Endothelial cell of umbilical vein (primary cell): ENCODE data around the gene FMN1.

Experiments used
- CTCF ChIP-seq, 2 donors: IDR thresholded peaks; 1 replicate in 1 of 2; 2 replicates in 1 of 2; pipeline ENCODE4 v1.5.1; 2011; ENCODE audit warnings: low read length in 2 of 2, mild to moderate bottlenecking in 2 of 2, moderate library complexity in 2 of 2, control low read depth in 1 of 2, inconsistent platforms in 1 of 2, low read depth in 1 of 2; ENCODE audit not compliant: insufficient read depth in 1 of 2; ENCODE audit errors: extremely low read depth in 1 of 2
- FOS ChIP-seq: IDR thresholded peaks from 2 replicates; pipeline ENCODE4 v1.6.1; 2011; ENCODE audit warnings: mild to moderate bottlenecking, low read length, moderate library complexity, borderline replicate concordance; ENCODE audit not compliant: insufficient read depth
- JUN ChIP-seq: IDR thresholded peaks from 2 replicates; pipeline ENCODE4 v1.6.1; 2011; ENCODE audit warnings: borderline replicate concordance, low read depth; ENCODE audit not compliant: insufficient read length, insufficient read depth
- MYC ChIP-seq: IDR thresholded peaks from one replicate; pipeline ENCODE4 v1.6.1; 2011; ENCODE audit warnings: mild to moderate bottlenecking, low read depth, low read length
- POLR2A ChIP-seq: IDR thresholded peaks from 2 replicates; pipeline ENCODE4 v1.6.1; 2012; ENCODE audit warnings: low read depth, mild to moderate bottlenecking, control low read depth, low read length

DNA sequence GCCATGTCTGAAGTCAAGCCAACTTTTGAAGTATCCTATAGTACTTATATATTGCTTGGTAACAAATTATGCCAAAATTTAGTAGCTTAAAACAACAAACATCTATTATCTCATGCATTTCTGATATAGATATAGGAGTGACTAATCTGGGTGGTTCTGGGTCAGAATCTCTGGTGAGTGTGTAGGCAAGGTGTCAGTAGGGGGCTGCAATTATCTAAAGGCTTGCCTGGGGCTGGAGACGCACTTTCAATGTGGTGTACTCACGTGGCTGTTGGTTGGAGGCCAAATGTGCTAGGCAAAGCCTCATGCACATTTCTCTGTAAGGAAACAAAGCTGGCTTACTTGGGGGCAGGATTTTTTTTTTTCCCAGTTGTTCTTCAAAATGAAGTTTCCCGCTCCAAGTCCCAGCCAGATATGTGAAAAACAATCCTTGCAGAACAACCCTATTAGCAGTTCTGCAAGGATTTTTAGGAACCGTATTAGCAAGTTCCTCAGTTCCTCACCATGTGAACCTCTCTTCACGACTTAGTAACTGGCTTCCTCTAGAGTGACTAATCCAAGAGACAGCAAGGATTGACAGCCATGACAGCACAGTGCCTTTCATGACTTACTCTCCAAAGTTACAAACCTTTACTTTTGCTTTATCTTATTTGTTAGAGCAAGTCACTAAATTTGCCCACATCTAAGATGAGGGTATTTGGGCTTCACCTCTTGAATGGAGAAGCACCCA, 450.9 kb downstream of the FMN1 start:
- no peak for TF ChIP-seq CTCF (IDR thresholded peaks at IDR 0.05; ENCODE audit: extremely low read depth in 1 of 2, insufficient read depth in 1 of 2, low read depth in 1 of 2, low read length in 2 of 2)
- no peak for TF ChIP-seq MYC
- TF ChIP-seq JUN: no peak
- no peak for TF ChIP-seq POLR2A
- TF ChIP-seq FOS: no peak
